Temporal lobe (tissue), 1 donor: ENCODE measurements around the gene AHCYL1. TPM values are rescaled to one million over a fixed set of nuclear protein-coding genes. Genes with fewer than 3 reads are reported as not detected.

Experiments used
- total RNA-seq: library from RNA; depleted of rRNA; stranded (reverse); fragments of >200 nt; gene quantifications from one replicate; pipeline ENCODE4 v1.2.3, GENCODE V29; 2014

The AHCYL1 gene
- total RNA-seq, 1 donor from 2014 or later, result 24.8 TPM

Other genes starting within 250 kb of the AHCYL1 start
- gene GSTM3, start 243.7 kb upstream of the AHCYL1 start, total RNA-seq, result 69.8 TPM
- not detected for gene EPS8L3, start 220.8 kb upstream of the AHCYL1 start, total RNA-seq
- gene CSF1, start 73.9 kb upstream of the AHCYL1 start, total RNA-seq, result 1.7 TPM
- 87.3 TPM for gene STRIP1, start 49.9 kb downstream of the AHCYL1 start, total RNA-seq
- gene ALX3, start 85.9 kb downstream of the AHCYL1 start, total RNA-seq, result not detected
- 0.25 TPM for gene UBL4B, start 127.7 kb downstream of the AHCYL1 start, total RNA-seq
- 13.5 TPM for gene SLC6A17, start 165.7 kb downstream of the AHCYL1 start, total RNA-seq
- 4.2 TPM for gene KCNC4, start 225.5 kb downstream of the AHCYL1 start, total RNA-seq